Epidermal melanocyte (primary cell): Measurements from ENCODE around the gene SKI.

Experiments used
- DNase-seq: peaks from one replicate; pipeline ENCODE4 v3.0.0; 2011; ENCODE audit warnings: low spot score; ENCODE audit not compliant: insufficient read length

SKI gene

GRCh38 chr1:2229911-2230731 is 2.0 kb downstream of the SKI start:
- DNase-seq: no peak

GRCh38 chr1:2230781-2231531 is 2.8 kb downstream of the SKI start:
- no peak for DNase-seq

GRCh38 chr1:2231532-2232254 is 3.6 kb downstream of the SKI start:
- peak; percentile 90 for DNase-seq

DNA sequence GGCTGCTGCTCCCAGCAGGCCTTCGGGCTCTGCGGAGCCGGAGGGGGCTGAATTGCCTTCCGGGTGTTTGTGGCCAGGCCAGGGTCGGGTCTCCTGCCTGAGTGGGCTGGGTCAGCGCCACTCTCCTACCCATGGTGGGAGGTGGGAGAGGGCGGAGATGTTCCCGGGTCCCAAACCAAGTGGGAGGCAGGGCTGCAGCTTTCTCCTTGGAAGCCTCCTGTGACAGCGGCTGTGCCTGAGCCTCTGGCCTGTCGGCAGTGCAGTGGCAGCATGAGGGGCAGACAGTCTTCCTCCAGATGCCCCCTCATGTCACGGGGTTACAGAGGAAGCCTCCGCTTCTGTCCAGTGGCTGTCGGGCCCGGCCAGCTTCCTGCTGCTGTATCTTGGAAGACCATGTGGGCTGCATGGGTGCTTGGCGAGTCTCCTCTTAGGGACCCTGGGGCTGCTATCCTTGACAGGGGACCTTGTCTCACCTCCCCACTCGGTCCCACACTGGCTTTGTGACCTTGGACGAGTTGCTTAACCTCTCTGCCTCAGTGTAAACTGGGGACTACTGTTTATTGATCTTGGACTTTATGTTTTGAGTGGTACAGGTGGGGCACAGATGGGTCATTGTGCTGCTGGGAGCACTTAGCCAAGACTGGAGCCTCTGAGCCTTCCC is 4.3 kb downstream of the SKI start:
- DNase-seq: no peak

DNA sequence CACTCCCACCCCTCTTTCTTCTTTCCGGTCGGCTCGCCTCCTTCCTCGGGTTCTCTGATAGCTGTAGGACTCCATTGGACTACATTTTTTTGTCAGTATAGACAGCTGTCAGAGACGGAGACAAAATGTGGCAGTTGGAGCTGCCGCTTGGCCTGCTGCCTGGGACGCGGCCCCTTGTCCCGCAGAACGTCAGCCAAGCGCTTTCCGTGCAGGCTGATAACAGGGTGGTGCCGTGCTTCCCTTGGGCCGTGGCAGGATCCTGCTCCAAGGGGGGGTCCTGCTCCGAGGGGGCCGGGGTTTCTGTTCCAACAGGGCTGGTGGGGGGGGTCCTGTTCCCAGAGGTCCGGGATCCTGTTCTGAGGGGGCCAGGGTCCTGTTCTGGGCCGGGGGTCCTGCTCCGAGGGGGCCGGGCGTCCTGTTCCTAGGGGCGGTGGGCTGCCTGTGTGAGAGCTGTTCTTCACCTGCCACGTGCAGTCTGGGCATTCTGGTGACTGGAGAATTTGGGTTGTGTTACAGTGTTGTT is 4.9 kb downstream of the SKI start:
- no peak for DNase-seq

- no peak for DNase-seq
Measured at GRCh38 chr1:2233468-2233867, 5.3 kb downstream of the SKI start.

DNA sequence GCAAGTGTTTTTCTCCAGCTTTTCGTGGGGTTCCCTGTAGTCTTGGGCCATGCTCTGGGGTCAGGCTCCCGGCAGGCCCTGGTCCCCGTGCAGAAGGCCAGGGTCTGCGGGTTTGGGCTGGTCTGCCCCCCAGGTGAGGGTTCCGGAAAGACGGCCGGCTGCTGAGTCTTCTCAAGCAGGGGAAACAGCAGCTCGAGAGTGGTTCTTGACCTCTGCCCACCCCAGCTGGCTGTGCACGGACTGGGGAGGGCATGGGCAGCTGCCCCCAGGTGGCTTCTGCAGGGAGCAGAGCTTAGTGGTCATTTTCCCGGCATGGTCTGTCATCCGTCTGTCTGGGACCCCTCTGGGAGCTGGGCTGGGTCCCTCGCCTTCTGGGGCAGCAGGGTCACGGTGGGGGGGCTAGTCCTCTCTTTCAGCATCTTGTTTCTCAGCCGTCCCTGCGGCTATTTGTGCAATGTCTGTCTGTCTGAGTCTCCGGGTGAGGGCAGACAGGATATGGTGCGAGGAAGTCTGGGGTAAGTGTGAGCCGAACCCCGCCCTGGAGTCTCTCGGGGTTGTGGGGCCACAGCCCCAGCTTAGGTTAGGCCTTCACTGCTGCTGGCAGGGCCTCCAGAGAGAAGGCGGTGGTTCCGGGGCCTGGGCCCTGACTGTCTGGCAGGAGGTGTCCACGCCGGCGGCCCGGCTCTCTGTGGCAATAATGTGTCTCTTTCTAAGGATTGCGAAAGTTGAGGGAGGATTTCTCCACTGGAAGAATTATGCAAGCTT is 6.1 kb downstream of the SKI start:
- DNase-seq: peak; percentile 86

DNA sequence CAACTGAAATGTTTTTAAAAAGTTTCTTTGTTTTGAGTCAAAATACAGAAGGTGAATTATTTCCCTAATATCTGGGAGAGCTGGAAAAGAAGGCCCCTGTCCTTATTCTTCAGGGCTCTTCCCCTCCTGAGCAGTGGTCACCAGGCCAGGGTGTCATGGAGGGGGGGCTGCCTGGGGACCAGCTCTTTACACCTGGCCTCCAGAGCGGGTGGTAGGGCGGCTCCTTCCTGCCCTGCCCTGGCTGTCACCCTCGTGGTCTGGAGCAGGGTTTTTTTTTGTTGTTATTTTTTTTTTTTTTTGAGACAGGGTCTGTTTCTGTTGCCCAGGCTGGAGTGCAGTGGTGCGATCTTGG is 6.6 kb downstream of the SKI start:
- no peak for DNase-seq

- DNase-seq: no peak
Measured at GRCh38 chr1:2235300-2235998, 7.3 kb downstream of the SKI start.

- no peak for DNase-seq
Measured at GRCh38 chr1:2236695-2237677, 8.9 kb downstream of the SKI start.

DNA sequence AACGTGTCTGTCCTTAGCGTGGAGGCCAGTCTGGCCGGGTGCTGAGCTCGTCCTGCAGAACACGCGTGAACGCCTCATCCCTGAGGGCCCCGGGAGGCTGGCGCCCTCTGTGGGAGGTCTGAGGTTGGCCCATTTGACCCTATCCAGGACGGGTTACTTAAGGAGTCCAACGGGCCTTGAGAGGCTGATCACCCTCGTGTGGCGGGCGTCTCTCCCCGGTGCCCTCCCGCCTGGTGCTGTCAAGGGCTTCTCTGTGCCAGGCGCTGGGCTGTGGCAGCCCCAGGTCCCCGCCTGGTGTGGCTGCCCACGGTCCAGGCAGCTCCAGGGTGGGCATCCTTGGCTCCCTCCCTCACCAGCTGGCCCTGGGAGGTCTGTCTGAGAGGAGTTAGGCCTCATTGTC is 9.7 kb downstream of the SKI start:
- DNase-seq: no peak

GRCh38 chr1:2238361-2239012 is 10.4 kb downstream of the SKI start:
- DNase-seq: no peak

DNA sequence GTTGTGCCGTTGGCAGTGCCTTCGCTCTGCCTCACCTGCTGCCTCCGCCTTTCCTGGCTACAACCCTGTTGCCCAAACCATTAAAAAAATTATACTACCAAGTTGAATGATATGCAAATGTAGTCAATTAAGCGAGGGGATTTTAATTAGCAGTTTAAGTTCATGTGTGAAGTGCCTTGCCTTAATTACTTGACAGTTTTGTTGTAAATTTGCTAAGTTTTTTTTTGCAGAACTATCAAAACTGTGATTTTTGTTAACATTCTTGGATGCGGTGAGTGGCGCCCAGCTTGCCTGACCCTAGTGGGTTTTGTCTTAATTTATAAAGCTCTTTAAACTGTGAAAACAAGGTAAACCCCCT is 10.9 kb downstream of the SKI start:
- no peak for DNase-seq

GRCh38 chr1:2239384-2239985 is 11.4 kb downstream of the SKI start:
- DNase-seq: no peak

DNA sequence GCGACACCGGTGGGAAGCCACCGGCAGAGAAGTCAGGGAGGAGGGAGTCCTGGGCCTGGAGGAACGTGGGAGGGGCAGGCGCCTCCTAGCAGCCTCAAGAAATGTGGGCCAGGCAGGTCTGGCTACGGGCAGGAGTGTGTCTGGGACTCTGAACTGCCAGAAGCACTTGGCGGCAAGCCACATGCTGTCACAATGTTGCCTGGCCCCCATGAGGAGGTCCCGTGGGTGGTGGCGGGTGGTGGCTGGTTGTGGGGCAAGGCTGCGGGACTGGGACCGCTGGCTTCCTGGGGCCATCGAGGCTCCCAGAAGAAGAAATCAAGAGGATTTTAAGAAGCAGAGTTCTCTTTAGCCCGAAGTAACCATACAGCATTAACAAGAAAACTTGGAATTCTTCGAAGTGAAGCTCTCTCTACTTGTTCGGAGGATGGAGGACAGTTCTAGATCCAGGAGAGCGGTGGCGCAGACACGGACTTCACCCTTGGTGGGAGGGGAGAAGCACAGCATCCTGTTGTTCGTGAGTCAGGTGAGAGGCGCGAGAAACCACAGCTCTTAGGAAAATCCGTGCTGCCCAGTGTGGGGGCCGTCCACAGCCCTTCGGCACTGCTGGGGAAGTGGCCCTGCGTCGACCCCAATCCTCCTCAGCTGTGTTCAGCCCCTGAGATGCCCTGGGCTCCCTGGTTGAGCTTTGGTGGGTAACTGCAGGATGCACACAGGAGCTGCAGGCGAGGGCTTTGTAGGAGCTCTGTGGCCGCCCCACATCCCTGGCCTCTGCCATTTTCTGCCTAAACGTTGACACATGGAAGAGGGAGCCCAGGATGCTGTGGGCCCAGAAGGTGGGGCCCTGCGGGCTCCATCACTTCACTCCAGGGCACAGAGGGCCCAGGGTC is 12.4 kb downstream of the SKI start:
- no peak for DNase-seq

DNA sequence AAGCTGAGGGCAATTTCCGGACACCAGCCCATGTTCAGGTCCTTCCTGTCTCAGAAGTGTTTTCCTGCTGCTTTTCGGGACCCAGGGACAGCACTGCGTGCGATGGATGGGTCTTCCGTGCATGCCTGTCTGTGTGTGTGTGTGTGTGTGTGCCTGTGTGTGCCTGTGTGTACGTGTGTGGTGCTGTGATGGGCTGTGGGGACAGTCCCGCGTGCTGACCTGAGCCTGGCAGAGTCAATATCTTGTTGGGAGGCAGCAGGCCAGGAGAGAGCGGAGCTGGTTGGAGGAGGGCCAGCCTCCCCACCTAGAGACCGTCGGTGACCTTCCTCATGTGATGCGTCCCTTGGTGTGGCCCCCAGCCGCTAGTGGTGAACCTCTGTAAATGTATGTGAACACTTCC is 13.7 kb downstream of the SKI start:
- no peak for DNase-seq
